Femur (tissue), 1 donor: ENCODE results near the gene INTS4.
"Not testable (repeated sequence)": the region's sequence is repeated elsewhere in the genome, so short reads cannot be mapped to it uniquely, and the experiment has no call there.

Experiments used
- DNase-seq: peaks from one replicate; pipeline ENCODE4 v3.0.0-alpha.2; 2017

INTS4 gene

DNA sequence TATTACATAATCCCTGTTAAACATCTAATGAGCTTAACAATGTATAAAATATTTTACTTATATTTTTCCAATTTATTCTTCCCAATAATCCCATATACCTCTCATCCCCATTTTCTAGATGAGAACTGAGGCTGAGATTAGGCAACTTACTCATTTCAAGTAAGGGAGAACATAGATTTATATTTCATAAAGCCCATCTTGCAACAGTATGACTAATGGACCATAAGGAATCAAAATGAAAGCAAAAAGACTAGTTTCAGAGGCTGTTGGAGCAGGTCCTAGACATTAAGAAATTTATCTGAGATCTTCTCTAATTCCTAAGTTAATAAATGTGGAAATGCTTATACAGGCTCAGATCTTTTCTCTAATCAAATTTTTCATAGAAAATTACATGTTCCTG is 52.0 kb downstream of the INTS4 start:
- DNase-seq = not testable (repeated sequence)

DNA sequence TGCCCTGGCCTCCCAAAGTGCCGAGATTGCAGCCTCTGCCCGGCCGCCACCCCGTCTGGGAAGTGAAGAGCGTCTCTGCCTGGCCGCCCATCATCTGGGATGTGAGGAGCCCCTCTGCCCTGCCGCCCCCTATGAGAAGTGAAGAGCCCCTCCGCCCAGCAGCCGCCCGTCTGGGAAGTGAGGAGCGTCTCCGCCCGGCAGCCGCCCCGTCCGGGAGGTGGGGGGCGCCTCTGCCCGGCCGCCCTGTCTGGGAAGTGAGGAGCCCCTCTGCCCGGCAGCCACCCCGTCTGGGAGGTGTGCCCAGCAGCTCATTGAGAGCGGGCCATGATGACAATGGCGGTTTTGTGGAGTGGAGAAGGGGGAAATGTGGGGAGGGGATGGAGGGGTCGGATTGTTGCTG is 60.9 kb downstream of the INTS4 start:
- DNase-seq = not testable (repeated sequence)

DNA sequence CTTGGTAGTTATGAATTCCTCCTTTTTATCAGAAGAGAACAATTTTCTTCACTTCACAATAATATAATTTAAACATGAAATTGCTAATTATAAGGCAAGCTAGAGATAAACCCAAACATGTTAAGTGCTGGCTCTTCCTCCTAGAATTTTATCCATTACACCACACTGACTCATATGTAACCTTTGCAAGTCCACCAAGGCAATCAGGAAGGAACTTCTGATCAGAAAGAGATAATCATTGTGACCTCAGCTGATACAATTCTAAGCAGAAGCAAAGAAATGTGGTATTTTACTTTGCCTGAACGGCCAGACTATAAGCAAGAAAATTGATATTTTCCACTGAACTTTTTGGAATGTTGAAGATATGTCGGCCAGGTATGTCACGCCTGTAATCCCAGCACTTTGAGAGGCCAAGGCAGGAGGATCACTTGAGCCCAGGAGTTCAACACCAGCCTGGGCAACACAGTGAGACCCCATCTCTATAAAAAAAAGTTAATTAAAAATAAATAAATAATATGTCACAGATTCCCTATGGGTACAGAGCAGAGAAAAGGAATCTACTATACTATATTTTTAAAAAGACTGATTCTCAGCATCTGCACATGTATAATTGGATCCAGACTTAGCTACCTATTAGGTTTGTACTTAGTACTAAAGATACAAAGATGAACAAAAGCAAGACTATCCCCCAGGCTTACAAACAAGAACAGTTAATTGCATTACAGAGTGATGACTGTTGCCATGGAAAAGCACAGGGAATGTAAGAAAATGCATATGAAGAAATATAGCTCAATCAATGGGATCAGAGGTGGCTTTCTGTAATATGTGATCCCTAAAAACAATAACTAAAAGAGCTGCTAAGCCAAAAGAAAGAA is 63.9 kb downstream of the INTS4 start:
- DNase-seq = not testable (repeated sequence)

DNA sequence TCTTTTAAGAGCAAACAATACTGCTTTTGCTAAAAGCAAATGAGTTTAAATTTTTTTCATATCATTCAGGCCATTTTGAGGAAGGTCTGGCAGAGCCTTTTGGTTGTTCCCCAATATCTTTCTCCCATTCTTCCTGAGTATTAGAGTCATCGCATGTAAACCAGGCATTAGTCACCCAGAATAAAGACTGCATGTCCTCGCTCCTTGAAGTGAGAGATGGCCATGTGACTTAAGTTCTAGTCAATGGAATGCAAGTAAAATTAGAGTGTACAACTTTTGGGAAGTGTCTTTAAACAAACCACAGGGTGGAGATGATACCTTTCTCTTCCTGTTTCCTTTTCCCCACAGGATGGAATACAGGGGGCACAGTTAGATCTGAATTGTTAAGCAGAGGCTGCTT is 76.8 kb downstream of the INTS4 start:
- DNase-seq = not testable (repeated sequence)

DNA sequence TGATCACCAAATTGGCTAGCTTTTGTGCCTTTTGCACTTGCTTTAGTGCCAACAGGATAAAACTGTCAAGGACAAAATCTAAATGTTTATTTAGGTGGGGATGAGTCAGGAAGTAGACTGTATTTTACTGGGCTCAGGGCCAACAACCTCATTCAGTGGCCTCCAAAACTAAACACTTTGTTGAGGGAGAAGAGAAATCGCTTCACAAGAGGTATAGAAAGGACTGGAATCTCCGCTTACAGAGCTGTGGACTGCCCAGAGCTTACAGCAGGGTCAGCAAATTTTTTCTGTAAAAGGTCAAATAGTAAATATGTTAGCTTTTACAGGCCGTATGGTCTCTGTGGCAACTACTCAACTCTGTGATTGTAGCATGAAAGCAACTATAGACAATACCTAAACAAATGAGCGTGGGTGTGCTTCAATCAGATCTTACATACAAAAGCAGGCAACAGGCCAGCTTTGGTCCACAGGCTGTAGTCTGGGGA is 80.1 kb downstream of the INTS4 start:
- DNase-seq = peak; percentile 34

DNA sequence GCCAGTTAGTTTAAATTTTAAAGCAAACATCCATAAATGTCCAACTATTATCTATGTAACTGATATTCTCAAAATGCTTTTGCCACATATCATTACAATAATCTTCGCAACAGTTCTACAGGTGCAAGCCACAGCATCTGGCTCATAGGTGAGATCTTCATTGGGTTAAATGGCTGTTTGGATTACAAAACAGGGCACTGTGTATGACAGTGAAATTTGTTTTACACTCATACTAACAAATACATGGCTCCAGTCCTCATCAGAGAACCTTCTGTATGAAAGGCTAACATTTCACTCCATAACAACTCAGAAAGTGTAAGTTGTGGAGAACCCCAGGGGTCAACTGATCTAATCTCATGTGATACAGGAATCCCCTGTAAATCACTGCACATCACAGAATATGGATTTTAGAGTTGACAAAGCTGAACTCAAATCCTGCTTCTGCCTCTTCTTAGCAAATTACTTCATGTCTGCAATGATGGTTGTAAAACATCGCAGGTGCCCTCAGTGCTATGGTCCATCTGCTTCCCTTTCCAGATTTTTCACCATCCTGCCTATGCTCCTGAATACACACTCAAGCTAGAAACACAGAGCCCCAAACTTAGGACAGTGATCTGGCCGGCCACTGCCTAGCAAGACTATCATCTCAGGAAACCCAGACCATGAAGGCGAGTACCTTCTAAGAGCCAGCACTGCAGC is 80.7 kb downstream of the INTS4 start:
- DNase-seq = not testable (repeated sequence)

DNA sequence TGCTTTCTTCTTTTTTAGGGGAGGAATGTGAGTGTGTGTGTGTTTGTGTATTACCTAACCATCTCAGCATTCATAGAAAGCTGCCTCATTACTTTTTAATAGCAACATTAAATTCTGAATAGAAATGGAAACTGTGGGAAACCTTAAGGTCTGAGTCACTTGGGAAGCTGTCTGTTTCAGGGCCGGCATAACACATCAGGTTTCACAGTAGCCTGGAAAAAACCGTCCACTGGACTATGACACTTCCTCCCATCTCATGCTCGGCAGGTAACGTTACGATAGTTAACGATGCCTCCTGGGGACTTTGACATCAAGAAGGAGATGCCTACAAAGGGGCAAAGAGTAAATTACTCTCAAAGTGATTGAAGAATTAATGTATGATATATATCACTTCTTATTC is 83.6 kb downstream of the INTS4 start:
- not testable (repeated sequence) for DNase-seq

DNA sequence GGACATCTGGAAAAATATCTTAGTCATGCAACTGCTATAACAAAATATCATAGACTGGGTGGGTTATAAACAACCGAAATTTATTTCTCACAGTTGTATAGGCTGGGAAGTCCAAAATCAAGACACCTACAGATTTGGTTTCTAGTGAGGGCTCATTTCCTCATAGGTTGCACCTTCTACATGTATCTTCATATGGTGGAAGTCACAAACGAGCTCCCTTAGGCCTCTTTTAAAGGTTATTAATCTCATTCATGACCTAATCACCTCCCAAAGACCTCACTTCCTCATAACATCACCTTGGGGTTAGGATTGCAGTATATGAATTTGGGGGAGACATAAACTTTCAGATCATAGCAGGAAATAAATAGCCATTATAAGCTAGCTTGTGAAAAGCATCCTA is 85.2 kb downstream of the INTS4 start:
- DNase-seq = no peak

DNA sequence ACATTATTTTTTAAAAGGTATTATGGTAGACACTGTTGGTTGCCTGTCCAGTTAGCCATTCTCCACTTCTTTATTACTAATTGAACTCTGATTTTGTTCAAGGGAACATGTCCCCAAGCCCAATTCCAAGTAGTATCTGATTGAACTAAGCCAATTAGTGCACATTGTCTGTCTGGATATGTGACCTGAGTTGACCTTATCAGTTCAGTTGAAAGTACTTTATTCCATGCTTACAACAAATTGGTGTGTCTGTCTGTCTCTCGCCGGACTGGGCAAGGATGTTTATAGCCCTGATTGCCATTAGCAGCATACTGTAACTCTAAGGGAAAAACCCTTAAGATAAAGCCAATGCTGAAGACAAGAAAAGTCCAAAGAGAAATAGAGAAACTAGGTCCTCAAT is 85.6 kb downstream of the INTS4 start:
- no peak for DNase-seq

DNA sequence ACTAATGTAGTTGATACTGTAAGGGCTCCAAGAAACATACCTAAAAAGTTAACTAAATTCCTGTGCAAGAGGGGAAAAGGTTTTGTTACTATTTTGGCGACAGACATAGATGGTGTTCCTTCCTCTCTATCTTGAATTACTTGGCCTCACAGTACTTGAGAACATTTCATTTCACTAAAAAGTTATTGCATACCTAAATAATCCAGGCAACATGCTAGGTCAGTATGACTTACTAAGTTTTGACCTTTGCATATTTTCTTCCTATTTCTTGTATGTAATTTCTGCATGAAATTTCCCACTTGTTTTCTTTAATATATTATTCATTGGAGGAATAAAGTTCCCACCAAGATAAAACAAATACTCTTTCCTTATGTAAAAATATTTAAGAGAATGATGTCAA is 99.5 kb downstream of the INTS4 start:
- not testable (repeated sequence) for DNase-seq

DNA sequence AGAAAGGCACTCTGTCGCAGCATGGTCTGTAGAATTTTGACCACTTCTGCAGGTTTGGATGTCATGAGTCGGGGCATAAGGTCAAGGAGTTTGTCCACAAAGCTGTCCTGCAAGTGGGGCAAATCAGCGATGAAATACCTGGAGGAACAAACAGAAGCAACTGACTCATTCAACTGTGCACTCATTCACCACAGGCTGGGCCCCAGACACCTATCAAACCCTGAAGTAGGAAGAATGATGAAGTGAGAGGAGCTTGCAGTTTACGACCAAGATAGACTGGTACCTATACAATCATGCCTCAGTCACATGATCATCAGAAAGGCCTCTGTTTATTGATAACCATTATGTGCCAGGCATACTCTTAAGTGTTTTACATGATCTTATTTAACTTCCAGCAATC is 102.8 kb downstream of the INTS4 start:
- DNase-seq = not testable (repeated sequence)

DNA sequence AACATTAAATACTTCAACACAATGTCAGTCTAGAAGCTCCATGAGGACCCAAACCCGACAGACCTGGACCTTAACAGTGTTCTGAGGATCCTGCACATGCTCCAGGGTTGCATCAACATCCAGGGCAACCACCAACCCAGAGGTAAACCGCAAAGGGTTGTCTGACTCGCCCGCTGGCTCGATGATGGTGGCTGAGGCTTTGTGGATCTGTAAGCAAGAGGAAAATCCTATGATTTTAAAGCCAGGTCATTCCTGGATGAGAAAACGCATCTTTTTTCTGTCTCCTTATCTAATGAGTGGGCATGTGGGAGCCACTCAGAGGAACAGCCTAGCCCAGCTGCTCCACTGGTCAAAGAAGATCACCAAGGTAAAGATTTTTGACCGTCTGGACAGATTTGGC is 103.2 kb downstream of the INTS4 start:
- not testable (repeated sequence) for DNase-seq

DNA sequence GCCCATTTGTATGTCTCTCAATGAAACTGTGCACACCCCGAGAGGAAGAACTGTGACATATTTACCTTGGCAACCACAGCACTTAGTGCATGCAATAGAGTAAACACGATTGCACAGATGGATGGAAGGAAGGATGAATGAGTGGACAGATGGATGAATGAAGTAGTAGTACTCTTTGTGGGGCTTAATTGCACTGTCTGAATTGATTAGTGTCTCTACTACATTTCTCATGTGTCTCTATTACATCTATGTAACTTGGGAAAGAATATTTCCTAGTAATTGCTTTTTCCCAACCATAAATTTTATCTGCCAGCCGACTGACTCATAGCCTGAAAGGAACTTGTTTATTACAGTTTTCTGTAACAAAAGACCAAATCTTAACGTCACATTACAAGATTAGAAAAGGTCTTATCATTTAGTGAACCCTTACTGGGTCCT is 103.8 kb downstream of the INTS4 start:
- DNase-seq = not testable (repeated sequence)

DNA sequence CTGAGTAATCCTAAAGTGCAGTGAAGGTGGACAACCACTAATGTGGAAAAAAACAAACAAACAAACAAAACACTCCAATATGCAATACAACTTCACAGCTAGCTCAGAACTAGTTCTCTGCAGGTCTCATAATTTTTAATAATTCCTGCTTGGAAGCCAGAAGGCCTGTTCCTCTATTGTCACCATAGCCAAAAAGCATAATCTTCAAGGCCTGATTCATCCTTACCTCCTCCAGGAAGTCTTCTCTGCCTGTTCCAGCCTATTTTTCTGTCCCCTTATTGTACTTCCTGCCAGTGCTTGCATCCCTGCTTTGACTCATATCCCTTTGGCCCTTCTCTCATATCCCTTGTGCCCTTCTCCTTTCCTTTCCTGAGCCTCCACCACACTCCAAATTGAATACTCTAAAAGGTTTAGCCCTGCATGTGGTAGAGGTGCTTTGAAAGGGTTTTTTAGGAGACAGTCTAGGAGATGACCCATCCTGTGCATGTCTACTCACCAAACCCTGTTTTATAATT is 104.3 kb downstream of the INTS4 start:
- DNase-seq = not testable (repeated sequence)

DNA sequence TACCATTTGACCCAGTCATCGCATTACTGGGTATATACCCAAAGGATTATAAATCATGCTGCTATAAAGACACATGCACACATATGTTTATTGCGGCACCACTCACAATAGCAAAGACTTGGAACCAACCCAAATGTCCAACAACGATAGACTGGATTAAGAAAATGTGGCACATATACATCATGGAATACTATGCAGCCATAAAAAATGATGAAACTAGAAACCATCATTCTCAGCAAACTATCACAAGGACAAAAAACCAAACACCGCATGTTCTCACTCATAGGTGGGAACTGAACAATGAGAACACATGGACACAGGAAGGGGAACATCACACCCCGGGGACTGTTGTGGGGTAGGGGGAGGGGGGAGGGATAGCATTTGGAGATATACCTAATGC is 105.4 kb downstream of the INTS4 start:
- DNase-seq = not testable (repeated sequence)

DNA sequence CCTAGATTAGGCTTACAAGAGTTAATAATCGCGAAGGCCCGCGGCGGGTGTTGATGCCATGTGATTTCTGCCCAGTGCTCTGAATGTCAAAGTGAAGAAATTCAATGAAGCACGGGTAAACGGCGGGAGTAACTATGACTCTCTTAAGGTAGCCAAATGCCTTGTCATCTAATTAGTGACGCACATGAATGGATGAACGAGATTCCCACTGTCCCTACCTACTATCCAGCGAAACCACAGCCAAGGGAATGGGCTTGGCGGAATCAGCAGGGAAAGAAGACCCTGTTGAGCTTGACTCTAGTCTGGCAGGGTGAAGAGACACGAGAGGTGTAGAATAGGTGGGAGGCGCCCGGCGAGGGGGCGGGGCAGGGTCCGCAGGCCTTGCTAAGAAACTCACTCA is 108.1 kb downstream of the INTS4 start:
- DNase-seq = no peak

DNA sequence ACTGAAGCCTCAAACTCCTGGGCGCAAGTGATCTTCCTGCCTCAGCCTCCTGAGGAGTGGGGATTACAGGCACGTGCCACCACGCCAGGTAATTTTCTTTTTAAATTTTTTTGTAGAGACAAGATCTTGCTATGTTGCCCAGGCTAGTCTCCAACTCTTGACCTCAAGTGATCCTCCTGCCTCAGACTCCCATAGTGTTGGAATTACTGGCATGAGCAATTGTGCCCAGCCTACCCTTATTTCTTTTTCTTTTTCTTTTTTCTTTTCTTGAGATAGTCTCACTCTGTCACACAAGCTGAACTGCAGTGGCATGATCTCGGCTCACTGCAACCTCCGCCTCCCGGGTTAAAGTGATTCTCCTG is 109.7 kb downstream of the INTS4 start:
- DNase-seq = no peak

DNA sequence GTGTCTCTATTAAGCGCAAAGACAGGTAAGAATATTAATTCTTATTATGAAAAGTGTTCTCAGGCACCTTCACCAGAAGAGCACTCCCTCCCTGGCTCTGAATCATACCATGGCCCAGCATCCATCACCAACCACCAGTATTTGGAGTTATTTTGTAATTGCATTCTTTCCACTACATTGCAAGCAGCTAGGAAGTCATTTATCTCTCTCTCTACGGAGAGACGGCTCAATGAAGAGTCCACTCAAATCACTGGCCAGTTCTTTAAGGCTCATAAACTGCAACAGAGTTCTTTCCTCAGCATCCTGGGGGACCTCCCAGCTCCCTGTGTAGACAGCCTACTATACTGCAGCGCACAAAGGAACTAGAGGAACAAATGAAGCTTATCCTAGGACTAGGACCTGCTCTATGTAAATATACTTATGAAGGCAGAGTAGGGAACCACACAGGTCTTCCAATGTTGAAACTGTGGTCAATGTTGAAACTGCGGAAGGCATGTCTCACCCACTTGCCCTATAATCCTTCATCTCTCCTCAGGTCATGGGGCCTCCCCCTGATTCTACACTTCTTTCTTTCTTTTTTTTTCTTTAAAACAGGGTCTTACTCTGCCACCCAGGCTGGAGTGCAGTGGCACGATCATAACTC is 110.2 kb downstream of the INTS4 start:
- DNase-seq = no peak

DNA sequence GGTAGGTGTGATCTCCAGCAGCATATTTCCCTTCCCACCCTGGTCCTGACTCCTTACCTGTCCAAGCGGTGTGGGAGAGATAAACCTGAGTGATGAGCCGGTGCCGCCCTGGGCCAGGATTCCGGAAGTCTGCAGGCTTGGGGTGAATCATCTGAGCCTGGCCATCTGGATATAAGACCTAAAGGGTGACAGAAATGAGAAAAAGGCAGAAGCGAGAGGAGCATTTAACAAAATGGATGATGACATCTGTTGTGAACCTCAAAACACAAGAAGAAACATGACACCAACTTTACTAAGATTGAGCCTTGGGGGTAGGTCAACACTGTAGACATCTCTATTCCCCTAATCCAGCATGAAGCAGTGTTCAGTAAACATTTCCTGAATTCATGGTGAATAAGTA is 110.7 kb downstream of the INTS4 start:
- DNase-seq = no peak

DNA sequence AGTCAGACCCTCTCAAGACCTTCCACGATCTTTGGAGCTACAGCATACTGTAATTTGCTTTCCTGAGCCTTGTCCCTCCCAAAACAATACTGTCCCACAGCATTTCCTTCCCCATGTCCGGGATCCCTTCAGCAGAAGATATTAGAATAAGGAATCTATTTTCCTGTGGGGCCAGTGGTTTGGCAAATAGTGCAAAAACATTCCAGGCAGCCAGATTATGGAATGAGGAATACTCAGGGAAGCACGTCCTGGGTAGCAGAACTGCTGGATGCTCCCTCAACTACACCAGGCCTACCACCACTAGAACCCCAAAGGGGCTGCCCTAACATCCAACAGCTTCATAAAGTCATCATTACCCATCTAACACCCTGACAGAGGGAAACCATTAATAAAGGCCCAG is 112.1 kb downstream of the INTS4 start:
- no peak for DNase-seq

DNA sequence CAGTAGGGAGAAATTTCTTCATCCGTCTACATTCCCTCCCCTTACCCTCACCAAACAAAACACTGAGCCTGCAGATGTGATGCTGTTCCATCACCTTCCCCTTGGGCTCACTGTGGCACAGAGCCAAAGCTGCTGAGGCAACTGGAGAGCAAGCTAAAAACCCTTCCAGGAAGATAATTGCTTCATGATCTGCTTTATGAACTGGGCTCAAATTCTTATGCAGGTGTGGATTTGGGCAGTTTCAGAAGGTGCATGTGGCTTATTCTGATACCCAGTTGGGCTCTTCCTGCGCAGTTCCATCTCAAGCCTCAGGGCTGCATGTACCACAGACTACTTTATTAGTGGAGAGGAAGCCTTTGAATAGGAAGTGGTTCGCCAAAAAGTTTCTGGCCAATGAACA is 115.2 kb downstream of the INTS4 start:
- peak; percentile 55 for DNase-seq

DNA sequence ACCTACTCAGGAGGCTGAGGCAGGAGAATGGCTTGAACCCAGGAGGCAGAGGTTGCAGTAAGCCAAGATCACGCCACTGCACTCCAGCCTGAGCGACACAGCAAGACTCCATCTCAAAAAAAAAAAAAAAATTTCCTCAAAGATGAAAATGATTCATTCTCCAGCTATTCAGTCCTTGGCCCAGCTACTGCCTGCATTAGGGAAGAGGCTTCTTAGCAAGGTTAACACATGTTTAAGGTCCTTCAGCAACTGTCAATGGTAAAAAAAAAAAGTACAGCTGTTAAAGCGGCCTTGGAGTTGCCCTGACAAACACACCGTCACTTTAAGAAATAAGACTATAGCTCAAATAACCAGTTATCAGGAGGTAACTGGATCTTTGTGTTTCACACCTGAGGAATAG is 116.2 kb downstream of the INTS4 start:
- not testable (repeated sequence) for DNase-seq

DNA sequence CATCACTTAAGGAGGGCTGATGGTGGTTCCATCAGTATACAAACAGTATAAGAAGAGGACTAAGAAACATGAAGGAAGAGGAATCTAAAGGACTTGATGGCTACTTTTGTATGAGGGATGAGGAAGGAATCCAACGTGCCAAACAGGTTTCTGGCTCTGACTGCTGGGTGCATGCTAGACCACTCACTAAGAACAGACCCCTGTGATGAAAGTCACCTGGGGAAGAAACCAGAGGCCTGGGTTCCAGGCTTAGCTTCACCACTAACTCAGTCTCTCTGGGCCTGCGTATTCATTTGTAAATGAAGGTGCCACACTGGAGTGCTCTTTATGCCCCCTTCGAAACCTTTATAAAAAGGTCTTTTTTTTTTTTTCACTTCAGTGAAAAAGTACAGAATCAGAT is 118.4 kb downstream of the INTS4 start:
- DNase-seq = no peak
